ENCODE results near the gene TMEM126B.
"Not testable (repeated sequence)": the region's sequence is repeated elsewhere in the genome, so short reads cannot be mapped to it uniquely, and the experiment has no call there.

The TMEM126B gene

GRCh38 chr11:85647604-85648299 is 19.4 kb downstream of the TMEM126B start, which contains the start of gene TMEM126A:
TMEM126A (plus strand) TSS chr11:85647967; CDS start chr11:85650256, 2,289 bp downstream.
- peak; percentile 81 for DNase-seq (ENCODE audit: low read depth)

DNA sequence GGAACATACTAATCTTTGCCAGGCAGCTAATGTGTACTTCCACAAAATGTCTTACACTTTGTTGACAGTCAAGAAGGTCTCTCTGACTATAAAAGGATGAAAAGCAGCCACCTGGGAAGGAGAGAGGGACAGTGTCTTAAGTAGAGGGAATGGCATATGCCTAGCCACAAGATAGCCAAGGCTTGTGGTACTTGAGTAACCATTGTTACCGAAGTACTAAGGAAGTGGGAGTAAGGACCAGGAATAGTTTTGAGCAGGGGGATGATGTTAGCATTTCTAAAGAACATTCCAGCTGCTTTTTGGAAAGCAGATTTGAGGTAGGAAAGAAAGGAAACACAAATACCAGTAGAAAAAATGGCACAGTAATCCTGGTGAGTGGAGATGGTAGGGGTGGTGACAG is 22.7 kb downstream of the TMEM126B start:
- DNase-seq (ENCODE audit: low read depth), result no peak

DNA sequence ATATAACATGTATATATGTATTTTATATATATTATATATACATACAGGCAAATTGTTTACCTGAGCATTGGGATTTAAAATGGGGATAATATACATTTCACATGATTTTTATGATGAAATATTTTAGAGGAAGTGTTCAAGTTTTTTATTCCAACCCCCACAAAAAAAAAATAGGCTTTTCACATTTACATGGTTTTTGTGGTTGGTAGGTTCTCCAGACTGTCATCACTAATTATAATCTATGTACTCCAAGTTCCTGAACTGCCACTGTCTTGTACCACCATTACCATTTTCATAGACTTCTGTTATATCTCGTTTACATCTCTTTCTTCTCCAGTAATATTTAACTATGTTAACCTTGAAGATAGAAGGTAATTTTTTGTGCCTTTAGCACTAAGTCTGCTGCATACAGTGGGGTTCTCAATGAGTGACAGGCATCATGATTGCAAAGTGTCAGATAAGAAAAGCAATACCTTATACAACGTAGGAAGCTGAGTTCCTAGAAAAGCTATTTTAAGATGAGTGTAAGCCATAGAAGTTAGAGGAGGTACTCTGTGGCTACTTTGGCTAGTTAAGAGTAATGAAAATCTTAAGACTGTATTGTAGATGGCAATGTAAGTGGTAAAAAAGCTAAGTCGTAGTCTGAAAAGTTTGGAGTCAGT is 24.5 kb downstream of the TMEM126B start:
- DNase-seq (ENCODE audit: low read depth), result no peak

DNA sequence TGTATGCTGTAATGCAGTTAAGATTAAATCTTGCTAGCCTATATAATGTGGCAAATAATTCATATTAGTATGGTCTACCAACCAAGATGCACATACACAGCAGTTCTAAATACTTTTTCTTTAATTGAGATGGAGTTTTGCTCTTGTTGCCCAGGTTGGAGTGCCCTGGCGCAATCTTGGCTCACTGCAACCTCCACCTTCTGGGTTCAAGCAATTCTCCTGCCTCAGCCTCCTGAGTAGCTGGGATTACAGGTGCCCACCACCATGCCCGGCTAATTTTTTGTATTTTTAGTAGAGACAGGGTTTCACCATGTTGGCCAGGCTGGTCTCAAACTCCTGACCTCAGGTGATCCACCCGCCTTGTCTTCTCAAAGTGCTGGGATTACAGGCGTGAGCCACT is 25.9 kb downstream of the TMEM126B start:
- DNase-seq (ENCODE audit: low read depth), result not testable (repeated sequence)

DNA sequence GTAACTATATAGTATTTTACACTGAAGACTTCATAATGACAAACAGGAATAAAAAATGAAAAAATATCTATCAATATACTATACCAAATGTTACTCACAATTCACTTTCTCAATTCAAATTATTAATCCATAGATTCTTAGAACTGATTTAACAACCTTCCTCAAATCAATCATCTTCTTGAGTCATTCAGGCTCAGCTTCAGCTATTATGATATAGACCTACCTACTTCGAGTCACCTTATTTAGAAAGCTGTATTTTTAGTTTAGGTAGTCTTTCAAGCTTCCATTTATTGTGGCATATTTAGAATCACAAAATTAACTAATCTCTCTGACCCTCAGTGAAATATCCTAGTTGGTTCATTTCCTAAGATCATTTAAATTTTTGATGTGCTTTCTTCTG is 28.4 kb downstream of the TMEM126B start:
- DNase-seq (ENCODE audit: low read depth), result no peak

DNA sequence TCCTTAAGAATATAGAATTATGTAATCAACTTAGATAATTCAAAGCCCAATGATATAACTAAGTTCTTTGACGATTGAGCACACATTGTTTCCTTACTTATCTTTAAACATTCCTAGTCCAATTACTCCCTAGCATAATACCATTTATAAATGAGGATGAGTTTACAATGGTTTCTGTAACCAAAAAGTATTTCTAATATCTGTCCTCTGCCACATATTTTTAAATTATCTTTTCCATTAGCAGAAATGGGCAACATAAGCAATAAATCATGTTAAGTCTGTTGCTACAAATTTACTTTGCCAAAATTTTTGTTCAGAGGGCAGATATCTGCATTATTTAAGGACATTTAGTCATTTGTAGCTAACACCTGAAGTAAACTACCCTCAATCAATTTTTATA is 29.8 kb downstream of the TMEM126B start:
- DNase-seq (ENCODE audit: low read depth), result no peak

GRCh38 chr11:85661972-85662664 is 33.7 kb downstream of the TMEM126B start:
- DNase-seq (ENCODE audit: low read depth), result no peak

- DNase-seq (ENCODE audit: low read depth), result no peak
These were observed 34.8 kb downstream of the TMEM126B start for GRCh38 chr11:85663080-85663752.

DNA sequence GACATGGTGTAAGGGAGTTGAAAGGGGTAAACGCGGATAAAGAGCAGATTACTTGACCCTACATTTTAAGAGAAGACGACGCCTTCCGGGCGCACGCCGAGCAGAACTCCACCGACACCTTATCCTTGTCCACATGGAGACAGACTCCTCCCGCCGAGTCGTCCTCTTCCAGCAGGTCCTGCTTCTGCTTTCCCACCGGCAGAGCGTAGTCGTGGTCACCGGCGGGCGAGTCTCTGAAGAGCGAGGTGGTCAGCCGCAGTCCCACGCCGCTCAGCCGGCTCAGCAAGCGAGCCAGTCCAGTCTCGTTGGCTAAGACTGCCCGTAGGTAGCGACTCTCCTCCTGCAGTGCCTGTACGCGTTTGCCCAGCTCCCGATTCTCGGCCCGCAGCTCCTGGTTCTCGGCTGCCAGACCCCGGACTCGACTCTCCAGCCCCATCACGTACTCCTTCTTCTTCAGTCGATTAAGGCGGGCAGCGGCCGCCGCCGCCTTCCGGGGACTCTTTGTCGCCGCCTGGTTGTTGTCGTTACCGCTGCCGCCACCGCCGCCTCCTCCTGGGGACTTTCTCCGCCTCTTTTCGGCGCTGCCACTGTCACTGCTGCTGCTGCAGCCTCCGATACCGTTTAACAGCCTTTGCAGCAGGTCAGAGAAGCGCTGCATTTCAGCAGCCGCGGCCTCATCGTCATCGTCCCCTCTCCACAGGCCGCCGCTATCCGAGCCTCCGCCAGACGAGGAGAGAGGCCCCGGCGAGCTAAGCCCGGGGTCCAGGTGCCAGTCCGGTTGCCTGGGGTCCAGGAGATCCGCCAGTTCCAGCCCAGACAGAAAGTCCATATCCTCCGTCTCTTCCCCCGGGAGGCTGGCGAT is 35.6 kb downstream of the TMEM126B start:
- peak; percentile 73 for DNase-seq (ENCODE audit: low read depth)

DNA sequence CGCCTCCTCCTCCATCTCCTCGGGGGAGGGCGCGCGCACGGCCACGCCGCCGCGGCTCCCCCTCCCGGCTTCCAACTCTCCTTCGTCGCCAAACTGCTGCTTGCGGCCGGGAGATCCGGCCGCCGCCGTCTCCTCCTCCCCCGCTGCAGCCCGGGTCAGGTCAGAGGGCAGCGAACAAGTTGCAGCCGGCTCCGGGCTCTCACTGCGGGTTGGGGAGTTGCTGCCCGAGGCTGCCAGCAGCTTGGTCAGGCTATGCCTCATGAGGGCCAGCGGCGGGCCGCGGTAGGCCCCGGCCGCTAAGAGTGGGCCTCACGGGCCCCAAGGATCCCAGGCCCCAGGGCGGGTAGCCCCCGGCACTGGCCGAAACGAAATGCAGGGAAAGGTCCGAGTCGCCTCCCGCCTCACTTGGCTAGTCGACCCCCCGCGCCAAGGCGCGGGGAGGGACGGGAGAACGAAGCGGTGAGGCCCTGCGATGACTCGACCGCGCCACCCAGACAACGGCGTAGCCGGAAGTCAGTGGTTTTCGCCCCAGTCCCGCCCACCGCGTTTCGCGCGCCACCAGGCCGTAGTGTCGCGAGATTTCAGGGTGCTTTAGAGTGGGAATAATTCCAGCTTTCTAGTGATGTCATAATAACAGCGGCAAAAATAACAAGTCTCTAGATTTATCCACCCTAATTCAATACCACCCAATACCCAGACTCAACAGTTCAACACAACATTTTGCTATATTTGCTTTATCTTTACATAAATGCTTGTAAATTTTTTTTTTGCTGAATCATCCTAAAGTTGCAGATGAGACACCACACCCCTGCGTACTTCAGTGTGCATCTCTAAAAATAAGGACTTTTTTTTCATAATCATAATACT is 36.5 kb downstream of the TMEM126B start, which contains the start of gene CREBZF:
TSS of gene CREBZF (minus strand) at position 515 of the 867 bp plus-strand sequence. CDS start at position 261, 254 bp downstream.
- peak; percentile 88 for DNase-seq (ENCODE audit: low read depth)

- no peak for DNase-seq (ENCODE audit: low read depth)
These were observed 37.3 kb downstream of the TMEM126B start for GRCh38 chr11:85665733-85666132.

DNA sequence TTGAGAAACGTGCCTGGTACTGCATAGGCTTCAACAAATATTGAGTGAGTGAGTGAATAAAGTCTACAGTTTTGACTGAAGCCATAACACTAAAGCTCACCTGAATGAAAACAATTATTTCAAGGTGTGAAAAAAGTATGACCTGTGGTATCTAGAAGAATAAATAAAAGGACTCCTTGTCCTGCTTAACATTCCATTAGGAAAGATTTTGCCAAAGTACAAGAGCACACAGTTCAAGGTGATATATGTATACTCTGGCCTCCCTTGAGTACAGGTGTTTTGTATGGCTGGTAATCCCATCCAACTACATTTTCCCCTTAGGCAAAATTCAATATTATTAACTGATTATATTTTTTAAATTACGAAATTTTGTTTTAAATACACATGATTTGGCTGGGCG is 38.3 kb downstream of the TMEM126B start:
- no peak for DNase-seq (ENCODE audit: low read depth)

- no peak for DNase-seq (ENCODE audit: low read depth)
These were observed 39.8 kb downstream of the TMEM126B start for GRCh38 chr11:85668157-85668556.

DNA sequence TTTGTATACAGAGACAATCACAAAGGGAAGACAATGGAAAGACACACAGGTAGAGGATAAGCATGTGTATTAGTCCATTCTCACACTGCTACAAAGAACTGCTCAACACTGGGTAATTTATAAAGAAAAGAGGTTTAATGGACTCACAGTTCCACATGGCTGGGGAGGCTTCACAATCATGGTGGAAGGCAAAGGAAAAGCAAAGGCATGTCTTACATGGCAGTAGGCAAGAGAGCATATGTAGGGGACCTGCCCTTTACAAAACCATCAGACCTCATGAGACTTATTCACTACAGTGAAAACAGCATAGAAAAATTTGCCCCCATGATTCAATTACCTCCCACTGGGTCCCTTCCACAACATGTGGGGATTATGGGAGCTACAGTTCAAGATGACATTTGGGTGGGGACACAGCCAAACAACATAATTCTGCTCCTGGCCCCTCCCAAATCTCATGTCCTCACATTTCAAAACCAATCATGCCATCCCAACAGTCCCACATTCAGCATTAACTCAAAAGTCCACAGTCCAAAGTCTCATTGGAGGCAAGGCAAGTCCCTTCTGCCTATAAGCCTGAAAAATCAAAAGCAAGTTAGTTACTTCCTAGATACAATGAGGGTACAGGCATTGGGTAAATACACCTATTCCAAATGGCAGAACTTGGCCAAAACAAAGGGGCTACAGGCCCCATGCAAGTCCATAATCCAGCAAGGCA is 42.7 kb downstream of the TMEM126B start:
- DNase-seq (ENCODE audit: low read depth), result not testable (repeated sequence)

DNA sequence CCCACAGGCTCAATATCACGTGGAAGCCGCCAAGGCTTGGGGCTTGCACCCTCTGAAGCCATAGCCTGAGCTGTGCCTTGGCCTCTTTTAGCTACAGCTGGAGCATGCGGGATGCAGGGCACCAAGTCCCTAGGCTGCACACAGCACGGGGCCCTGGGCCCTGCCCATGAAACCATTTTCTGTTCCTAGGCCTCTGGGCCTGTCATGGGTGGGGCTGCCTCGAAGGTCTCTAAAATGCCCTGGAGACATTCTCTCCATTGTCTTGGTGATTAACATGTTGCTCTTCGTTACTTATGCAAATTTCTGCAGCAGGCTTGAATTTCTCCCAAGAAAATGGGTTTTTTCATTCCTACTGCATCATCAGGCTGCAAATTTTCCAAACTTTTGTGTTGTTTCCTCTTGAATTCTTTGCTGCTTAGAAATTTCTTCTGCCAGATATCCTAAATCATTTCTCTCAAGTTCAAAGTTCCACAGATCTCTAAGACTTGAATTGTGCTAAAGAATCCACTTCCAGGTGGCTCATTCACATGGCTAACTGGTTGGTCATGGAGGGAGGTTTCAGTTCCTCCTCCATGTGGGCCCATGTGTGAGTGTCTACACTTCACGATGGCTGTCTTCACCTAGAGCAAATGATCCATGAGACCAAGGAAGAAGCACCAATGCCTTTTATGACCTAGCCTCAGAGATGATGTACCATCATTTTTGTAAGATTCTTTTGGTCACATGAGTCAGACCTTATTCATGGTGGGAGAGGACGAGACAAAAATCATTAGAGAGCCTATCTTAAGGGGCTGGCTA is 43.9 kb downstream of the TMEM126B start:
- no peak for DNase-seq (ENCODE audit: low read depth)

GRCh38 chr11:85673393-85673792 is 45.0 kb downstream of the TMEM126B start:
- DNase-seq (ENCODE audit: low read depth), result no peak

- DNase-seq (ENCODE audit: low read depth), result no peak
These were observed 51.2 kb downstream of the TMEM126B start for GRCh38 chr11:85679576-85679975.

- no peak for DNase-seq (ENCODE audit: low read depth)
These were observed 52.5 kb downstream of the TMEM126B start for GRCh38 chr11:85680897-85681296.

All from stimulated activated CD8-positive, alpha-beta memory T cell treated with anti-CD3 and anti-CD28 coated beads, Interleukin-7, amount 100 ng/mL, for 24 hours (primary cell).